Medulla oblongata (tissue), 1 donor: ENCODE data around the gene GTF2IRD1.
"Not testable (repeated sequence)": the region's sequence is repeated elsewhere in the genome, so short reads cannot be mapped to it uniquely, and the experiment has no call there.

Experiments
- DNase-seq: peaks from one replicate; pipeline ENCODE4 v3.0.0-alpha.2; 2015; ENCODE audit errors: extremely low spot score

GTF2IRD1 gene

DNA sequence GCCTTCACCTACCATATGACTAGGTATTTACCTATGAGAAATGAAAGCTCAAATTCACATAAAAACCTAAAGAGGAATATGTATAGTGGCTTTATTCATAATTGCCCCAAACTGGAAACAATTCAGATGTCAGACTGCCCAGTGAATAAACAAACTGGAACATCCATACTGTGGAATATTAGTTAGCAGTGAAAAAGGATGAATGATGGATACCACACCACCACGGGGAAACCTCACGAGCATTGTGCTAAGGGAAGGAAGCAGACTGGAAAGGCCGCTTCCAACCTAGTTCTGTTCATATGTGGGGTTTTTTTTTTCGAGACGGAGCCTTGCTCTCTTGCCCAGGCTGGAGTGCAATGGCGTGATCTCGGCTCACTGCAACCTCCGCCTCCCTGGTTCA lies 16.8 kb downstream of the GTF2IRD1 start:
- no peak for DNase-seq

DNA sequence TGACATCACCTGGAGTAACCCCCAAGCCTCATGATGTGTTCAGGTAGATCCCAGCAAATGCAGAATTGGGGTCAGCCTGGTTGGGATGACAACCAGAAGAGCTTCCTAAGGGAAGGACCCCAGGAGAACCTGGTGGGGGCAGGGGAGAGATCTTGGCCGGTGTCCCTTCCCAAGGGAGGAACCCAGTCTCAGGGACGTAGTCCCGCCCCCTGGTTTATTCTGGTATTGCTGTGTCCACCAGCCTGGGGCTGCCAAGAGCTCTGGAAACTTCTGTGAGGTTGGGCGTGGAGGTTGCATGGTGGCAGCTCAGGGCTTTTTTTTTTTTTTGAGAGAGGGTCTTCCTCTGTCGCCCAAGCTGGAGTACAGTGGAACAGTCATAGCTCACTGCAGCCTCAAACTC lies 19.4 kb downstream of the GTF2IRD1 start:
- DNase-seq: no peak

DNA sequence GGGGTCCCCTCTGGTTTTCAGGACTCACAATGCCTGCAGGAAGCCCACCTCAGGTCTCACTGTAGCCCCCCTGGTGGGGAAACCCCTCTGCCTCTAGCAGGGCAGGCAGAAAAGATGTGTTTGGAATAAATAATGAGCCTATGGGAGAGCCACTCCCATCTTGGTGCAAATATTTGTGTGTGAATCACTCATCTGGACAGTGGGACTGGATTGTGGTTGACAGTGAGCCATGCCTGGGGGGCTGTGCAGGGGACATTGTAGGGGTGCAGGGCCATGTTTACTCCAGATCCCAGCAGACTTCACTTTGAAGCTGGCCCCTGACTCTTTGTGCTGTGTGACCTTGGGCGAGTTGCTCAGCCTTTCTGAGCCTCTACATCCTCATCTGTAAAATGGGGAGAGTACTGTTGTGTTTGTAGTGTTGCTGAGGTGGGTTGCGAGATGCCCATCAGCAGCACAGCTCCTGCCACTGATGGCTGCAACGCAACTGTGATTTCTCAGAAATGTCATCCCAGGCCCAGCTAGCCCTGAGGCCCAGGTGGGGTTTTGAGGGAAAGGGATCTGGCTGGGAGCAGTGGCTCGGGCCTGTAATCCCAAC lies 20.7 kb downstream of the GTF2IRD1 start:
- DNase-seq: no peak

- DNase-seq: no peak
Measured at GRCh38 chr7:74475243-74475986, 21.7 kb downstream of the GTF2IRD1 start.

DNA sequence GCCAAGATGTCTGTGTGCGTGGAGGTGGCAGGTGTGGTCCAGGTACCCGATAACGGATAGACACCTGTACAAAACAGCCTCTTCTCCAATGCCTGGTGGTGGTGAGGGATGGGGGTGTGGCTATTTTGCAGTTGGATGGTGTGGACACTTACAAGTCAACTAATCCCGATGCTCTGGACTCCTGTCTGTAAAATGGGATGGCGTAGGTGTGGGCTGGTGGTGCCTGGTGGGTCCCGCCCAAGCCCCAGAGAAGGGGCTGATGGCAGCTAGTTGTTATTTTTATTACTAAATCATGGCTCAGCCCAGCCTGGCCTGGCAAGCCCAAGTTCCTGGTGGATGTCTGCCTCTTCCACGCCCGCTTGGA lies 22.3 kb downstream of the GTF2IRD1 start:
- DNase-seq: no peak

- no peak for DNase-seq
Measured at GRCh38 chr7:74476626-74477025, 22.9 kb downstream of the GTF2IRD1 start.

- no peak for DNase-seq
Measured at GRCh38 chr7:74478671-74479065, 25.0 kb downstream of the GTF2IRD1 start.

- no peak for DNase-seq
Measured at GRCh38 chr7:74479066-74479781, 25.5 kb downstream of the GTF2IRD1 start.

DNA sequence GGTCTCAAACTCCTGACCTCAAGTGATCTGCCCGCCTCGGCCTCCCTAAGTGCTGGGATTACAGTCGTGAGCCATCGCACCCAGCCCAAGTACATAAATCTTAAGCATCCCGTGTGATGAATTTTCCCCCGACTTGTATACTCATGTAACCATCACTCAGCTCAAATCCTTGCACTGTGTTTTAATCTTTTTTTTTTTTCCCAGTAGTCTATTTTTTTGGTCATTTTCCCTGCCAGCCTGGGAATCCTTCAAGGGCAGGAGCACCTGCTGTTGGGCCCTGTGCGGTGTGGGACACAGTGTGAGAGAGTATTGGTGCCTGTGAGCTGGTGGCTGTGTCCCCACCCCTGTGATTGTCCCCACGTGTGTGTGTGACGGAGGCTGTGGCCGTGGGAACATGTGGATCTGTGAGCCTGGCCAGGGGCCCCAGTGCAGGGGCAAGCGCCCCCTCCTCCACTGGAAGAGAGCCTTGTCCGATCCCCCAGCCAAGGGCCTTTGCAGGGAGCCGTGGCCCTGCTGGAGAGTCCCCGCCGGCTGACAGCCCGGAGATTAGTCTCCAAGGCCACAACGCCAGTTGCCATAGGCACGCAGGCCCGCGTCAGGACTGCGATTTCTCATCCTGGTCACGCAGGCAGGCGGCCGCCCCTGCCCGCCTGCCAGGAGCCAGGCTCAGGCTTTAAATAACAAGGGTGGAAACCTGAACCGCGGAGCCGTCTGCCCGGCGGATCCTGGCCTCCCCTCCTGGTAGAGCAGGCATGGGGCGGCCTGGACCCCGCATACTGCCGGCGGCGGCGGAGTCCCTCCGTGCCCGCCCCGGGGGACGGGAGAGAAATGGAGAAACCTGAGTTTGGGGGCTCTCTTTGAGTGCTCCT lies 26.5 kb downstream of the GTF2IRD1 start:
- DNase-seq: peak; percentile 91

DNA sequence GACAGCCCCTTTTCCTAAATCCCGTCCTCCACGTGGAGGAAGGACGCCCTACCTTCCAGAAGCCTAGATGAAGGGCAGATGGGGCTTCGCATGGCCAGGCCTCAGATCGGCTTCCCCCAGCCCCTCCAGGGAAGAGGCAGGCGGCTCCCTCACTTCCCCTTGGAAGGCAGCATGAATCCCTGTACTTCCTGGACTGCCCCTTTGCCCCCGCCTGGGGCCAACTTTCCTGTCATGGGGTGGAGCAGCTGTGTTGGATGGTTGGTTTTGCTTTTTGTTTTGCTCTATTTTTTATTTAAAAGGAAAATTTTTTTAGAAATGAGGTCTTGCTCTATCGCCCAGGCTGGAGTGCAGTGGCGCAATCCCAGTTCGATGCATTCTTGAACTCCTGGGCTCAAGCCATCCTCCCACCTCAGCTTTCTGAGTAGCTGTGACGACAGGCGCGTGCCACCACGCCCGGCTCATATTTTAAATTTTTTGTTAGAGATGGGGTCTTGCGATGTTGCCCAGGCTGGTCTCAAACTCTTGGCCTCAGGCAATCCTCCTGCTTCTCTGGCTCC lies 27.2 kb downstream of the GTF2IRD1 start:
- DNase-seq: peak; percentile 50

DNA sequence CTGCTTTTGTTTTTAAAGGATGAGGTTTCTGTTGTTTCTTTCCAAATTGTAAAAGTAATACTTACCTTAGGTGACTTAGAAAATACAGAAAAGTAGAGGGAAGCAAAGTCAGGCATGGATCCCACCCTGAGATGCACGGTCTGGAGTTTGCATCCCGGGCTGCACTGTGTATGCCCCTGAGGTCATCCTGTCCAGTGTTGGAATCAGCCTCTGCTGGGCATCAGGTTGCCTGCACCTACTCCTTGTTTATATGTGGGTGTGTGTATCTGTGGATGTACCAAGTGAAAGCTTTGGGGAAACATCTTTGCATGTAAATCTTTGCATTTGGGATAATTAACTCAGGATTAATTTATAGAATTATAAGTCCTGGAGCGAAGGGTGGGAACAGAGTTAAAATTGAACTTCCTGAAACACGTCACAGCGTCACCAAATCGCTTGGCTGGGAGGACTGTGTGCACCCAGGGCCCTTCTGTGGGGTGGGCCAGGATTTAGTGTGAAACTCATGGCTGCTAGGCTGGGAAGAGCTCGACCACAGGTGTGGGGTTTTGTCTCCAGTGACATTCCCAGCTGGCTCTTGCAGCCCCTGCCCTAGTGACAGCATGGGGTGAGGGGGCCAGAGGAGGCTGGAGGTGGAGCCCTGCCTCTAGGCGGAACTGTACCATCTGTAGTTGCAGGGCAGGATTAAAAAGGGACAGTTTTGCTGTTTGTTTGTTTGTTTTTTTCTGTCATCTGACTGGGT lies 27.9 kb downstream of the GTF2IRD1 start:
- DNase-seq: no peak

DNA sequence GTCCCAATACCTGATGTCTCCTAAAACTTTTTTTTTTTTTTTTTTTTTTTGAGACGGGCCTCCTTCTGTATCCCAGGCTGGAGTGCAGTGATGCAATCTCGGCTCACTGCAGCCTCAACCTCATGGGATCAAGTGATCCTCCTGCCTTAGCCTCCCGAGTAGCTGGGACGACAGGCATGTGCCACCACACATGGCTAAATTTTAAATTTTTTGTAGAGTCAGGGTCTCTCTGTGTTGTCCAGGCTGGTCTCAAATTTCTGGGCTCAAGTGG lies 28.4 kb downstream of the GTF2IRD1 start:
- no peak for DNase-seq

GRCh38 chr7:74482629-74483401 lies 29.1 kb downstream of the GTF2IRD1 start:
- no peak for DNase-seq

GRCh38 chr7:74483402-74484336 lies 30.0 kb downstream of the GTF2IRD1 start:
- no peak for DNase-seq

DNA sequence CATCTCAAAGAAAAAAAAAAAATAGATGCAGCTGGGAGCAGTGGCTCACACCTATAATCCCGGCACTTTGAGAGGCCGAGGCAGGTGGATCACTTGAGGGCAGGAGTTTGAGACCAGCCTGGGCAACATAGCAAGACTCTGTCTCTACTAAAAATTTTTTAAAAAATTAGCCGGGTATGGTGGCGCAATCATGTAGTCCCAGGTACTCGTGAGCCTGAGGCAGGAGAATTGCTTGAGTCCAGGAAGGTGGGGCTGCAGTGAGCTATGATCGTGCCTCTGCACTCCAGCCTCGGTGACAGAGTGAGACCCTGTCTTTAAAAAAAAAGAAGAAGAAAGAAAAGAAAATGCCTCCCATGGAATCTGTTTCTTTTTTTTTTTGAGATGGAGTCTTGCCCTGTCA lies 31.9 kb downstream of the GTF2IRD1 start:
- no peak for DNase-seq

GRCh38 chr7:74488518-74489030 lies 34.9 kb downstream of the GTF2IRD1 start:
- DNase-seq: not testable (repeated sequence)

DNA sequence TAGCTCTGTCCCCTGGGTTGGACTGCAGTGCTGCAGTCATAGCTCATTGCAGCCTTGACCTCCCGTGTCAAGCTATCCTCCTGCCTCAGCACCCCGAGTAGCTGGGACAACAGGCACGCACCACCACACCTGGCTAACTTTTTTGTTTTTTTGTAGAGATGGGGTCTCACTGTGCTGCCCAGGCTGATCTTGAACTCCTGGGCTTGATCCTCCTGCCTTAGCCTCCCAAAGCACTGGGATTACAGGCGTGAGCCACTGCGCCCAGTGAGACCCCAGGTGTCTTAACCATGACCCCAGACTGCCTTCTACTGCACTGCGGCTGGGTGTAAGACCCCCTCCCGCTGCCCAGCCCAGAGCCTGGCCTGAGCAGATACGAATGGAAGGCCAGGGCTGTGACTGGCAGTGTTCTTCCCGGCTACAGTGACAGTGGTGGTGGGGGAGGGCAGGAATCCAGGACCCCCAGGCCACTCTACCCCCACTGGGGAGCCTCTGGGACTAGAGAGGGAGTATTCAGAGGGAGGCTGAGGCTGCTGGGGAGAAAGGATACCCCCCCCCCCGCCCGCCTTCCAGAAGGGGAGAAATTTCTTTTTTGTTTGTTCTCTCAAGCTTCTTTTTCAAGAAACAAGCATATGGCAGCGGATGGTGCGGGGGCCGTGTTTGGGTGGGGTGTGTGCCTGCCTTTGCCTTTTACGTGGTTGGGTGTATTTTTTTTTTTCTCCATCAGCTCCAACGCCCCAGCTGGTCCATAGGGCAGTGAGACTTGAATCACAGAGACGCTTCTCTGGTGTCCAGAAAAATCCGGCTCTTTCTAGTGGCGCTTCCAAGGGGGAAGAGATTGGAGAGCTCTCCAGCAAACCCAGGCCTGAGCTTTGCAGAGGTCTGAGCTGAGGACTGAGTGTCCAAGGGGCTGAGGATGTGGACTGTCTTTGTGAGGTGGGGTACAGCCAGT lies 36.6 kb downstream of the GTF2IRD1 start:
- peak; percentile 73 for DNase-seq

DNA sequence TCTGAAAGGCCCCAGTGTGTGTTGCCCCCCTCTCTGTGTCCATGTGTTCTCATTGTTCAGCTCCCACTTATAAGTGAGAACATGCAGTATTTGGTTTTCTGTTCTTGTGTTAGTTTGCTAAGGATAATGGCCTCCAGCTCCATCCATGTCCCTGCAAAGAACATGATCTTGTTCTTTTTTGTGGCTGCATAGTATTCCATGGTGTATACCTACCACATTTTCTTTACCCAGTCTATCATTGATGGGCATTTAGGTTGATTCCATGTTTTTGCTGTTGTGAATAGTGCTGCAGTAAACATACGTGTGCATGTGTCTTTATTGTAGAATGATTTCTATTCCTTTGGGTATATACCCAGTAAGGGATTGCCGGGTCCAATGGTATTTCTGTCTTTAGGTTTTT lies 37.8 kb downstream of the GTF2IRD1 start:
- not testable (repeated sequence) for DNase-seq
